GM12878 (cell line): ENCODE measurements around the gene FBXL22. TPM values are rescaled to one million over a fixed set of nuclear protein-coding genes. Genes with fewer than 3 reads are reported as not detected.

Source experiments
- ATAC-seq: fragments of 200-7000 bp; cut with Tn5 transposase; 3 replicates; pipeline ENCODE4 v1.9.1; 2020; ENCODE audit warnings: mild to moderate bottlenecking, moderate library complexity
- BruUV-seq: library from RNA; stranded (reverse); fragments of 400-500 nt; replicated peaks from 2 replicates; lab custom pipeline; 2021; lab: Mats Ljungman, UMichigan
- CTCF ChIA-PET: fragments of 300-600 bp; sonication (Branson Sonifier 250); formaldehyde crosslinking; extraction: SDS; loops from one replicate; lab custom pipeline; 2021; ENCODE audit warnings: inconsistent platforms; lab: Yijun Ruan, JAX
- POLR2A ChIA-PET: fragments of 350-600 bp; formaldehyde crosslinking; extraction: SDS; loops from one replicate; lab custom pipeline; 2021; ENCODE audit warnings: inconsistent platforms; lab: Charles Lee
- RAD21 ChIA-PET: fragments of 300-600 bp; sonication (Branson Sonifier 250); formaldehyde crosslinking; loops from one replicate; lab custom pipeline; 2023; ENCODE audit warnings: antibody characterized with exemption; ENCODE audit not compliant: unreplicated experiment; lab: Charles Lee
- SMC1A ChIA-PET: fragments of 300-600 bp; sonication (Branson Sonifier 250); formaldehyde crosslinking; loops from one replicate; lab custom pipeline; 2023; ENCODE audit not compliant: unreplicated experiment, uncharacterized antibody; lab: Charles Lee
- DNase-seq: peaks from one replicate; pipeline ENCODE4 v3.0.0-alpha.2; 2011; ENCODE audit warnings: low read depth, low spot score
- FAIRE-seq: peaks from 3 replicates; lab custom pipeline; 2011; peaks lifted over from hg19 to GRCh38; lab: Jason Lieb, UNC
- H2AFZ ChIP-seq: 2 replicates; pipeline ENCODE4 v1.6.0; 2011; ENCODE audit warnings: low read depth, low read length, control low read depth; ENCODE audit not compliant: control insufficient read depth
- H3K27ac ChIP-seq: 2 replicates; pipeline ENCODE4 v1.5.1; 2011; ENCODE audit warnings: control low read depth; ENCODE audit not compliant: control insufficient read depth, insufficient read depth
- H3K27me3 ChIP-seq, 2 experiments: replicated peaks in 1 of 2; 2 replicates each; pipeline versions ENCODE4 v1.6.0 to v1.6.1; 2011; ENCODE audit warnings: low read length in 1 of 2; ENCODE audit not compliant: control insufficient read depth in 2 of 2, insufficient read depth in 2 of 2
- H3K36me3 ChIP-seq, 2 experiments: 2 replicates each; pipeline ENCODE4 v1.5.1; 2011; ENCODE audit warnings: low read length in 1 of 2; ENCODE audit not compliant: control insufficient read depth in 2 of 2, insufficient read depth in 2 of 2
- H3K4me1 ChIP-seq: 2 replicates; pipeline ENCODE4 v1.6.1; 2011; ENCODE audit warnings: mild to moderate bottlenecking, low read length, moderate library complexity, mixed read lengths; ENCODE audit not compliant: control insufficient read depth, insufficient read depth
- H3K4me2 ChIP-seq: 2 replicates; pipeline ENCODE4 v1.6.0; 2011; ENCODE audit warnings: control low read depth; ENCODE audit not compliant: control insufficient read depth, insufficient read depth
- H3K4me3 ChIP-seq: fragments of 200-600 bp; sonication (generic); 2 replicates; pipeline ENCODE4 v1.5.1; 2016
- H3K79me2 ChIP-seq: 2 replicates; pipeline ENCODE4 v1.6.0; 2011; ENCODE audit warnings: low read length; ENCODE audit not compliant: control insufficient read depth, insufficient read depth
- H3K9ac ChIP-seq: 2 replicates; pipeline ENCODE4 v1.8.0; 2011; ENCODE audit warnings: low read length, control low read depth, mixed read lengths; ENCODE audit not compliant: control insufficient read depth, insufficient read depth
- H3K9me3 ChIP-seq: replicated peaks from 3 replicates; pipeline ENCODE4 v1.5.1; 2011; ENCODE audit warnings: mild to moderate bottlenecking, low read length; ENCODE audit not compliant: control insufficient read depth, insufficient read depth
- H4K20me1 ChIP-seq: 2 replicates; pipeline ENCODE4 v1.6.0; 2011; ENCODE audit not compliant: control insufficient read depth, insufficient read depth
- BACH1 ChIP-seq: fragments of 450-650 bp; IDR thresholded peaks from 2 replicates; pipeline ENCODE4 v1.6.1; 2017; ENCODE audit warnings: mild to moderate bottlenecking, borderline replicate concordance
- BHLHE40 ChIP-seq, 2 experiments: fragments of 450-650 bp in 1 of 2; IDR thresholded peaks; 2 replicates each; pipeline ENCODE4 v1.6.1; 2011 to 2017; ENCODE audit warnings: low read depth in 2 of 2, borderline replicate concordance in 1 of 2, improper control_type of control experiment in 1 of 2, low read length in 1 of 2, mild to moderate bottlenecking in 1 of 2
- CBX3 ChIP-seq: fragments of 200-600 bp; sonication (generic); IDR thresholded peaks from 2 replicates; pipeline ENCODE4 v1.6.1; 2016; ENCODE audit warnings: low read depth, borderline replicate concordance
- E2F4 ChIP-seq: IDR thresholded peaks from 2 replicates; pipeline ENCODE4 v1.6.1; 2012; ENCODE audit warnings: low read depth, low read length, improper control_type of control experiment
- KAT2A ChIP-seq: conservative IDR thresholded peaks from 2 replicates; pipeline ENCODE4 v1.6.1; 2011; ENCODE audit warnings: low read depth, low read length; ENCODE audit not compliant: control insufficient read depth
- MAX ChIP-seq: IDR thresholded peaks from 2 replicates; pipeline ENCODE4 v1.6.1; 2012; ENCODE audit warnings: low read depth, low read length, improper control_type of control experiment
- MYC ChIP-seq: IDR thresholded peaks from 2 replicates; pipeline ENCODE4 v1.6.1; 2011; ENCODE audit warnings: mild to moderate bottlenecking, low read length, moderate library complexity, inconsistent platforms; ENCODE audit not compliant: insufficient read depth, insufficient replicate concordance, insufficient read length, severe bottlenecking
- NFYA ChIP-seq: IDR thresholded peaks from 2 replicates; pipeline ENCODE4 v1.6.1; 2011; ENCODE audit warnings: low read depth, mild to moderate bottlenecking, low read length, improper control_type of control experiment, borderline replicate concordance
- RBBP5 ChIP-seq: fragments of 200-600 bp; sonication (generic); conservative IDR thresholded peaks from 2 replicates; pipeline ENCODE4 v1.6.1; 2016
- STAT1 ChIP-seq: fragments of 450-650 bp; conservative IDR thresholded peaks from 2 replicates; pipeline ENCODE4 v1.6.1; 2014; ENCODE audit warnings: antibody characterized with exemption, mild to moderate bottlenecking
- WGBS: methylation state at CpG from one replicate; pipeline ENCODE4 v1.1.6; 2016; ENCODE audit warnings: low lambda C conversion rate; ENCODE audit not compliant: insufficient replicate concordance, insufficient coverage; ENCODE audit errors: missing lambda C conversion rate; 5-methylcytosine and 5-hydroxymethylcytosine counted together
- in situ Hi-C: fragments of 300-500 bp; cut with MboI; formaldehyde crosslinking; loops from 9 replicates; pipeline ENCODE4 v1.14.3; 2018; ENCODE audit warnings: mixed read lengths
- intact Hi-C: fragments of 100-400 bp; cut with micrococcal nuclease; formaldehyde crosslinking; loops from one replicate; pipeline ENCODE4 v1.14.2; 2022; ENCODE audit not compliant: unreplicated experiment
- polyA plus RNA-seq, 11 experiments: library from polyadenylated mRNA; depleted of rRNA in 4 of 11; unstranded in 6 of 11; stranded (reverse) in 5 of 11; fragments of >200 nt; fragmentation: Nextera tagmentation in 4 of 11; fragmentation: Illumina TruSeq in 1 of 11; extraction: Ambion mirVana in 4 of 11; extraction: Trizol in 1 of 11; gene quantifications; 1 replicate in 1 of 11; 2 replicates in 10 of 11; pipeline versions ENCODE4 v1.2.1 to v1.2.3, GENCODE V29; 2011 to 2016; ENCODE audit warnings: inconsistent platforms in 2 of 11, missing spikeins in 2 of 11, low read depth in 1 of 11
- total RNA-seq, 4 experiments: library from RNA; depleted of rRNA in 3 of 4; stranded (reverse); fragments of >200 nt in 3 of 4; fragmentation: Illumina TruSeq in 1 of 4; extraction: Trizol in 1 of 4; gene quantifications; 2 replicates each; pipeline versions ENCODE4 v1.2.1 to v1.2.3, GENCODE V29; 2013 to 2021
- TF ChIP-seq, protein P1 (sequence below): fragments of 450-650 bp; IDR thresholded peaks from 2 replicates; pipeline ENCODE4 v1.6.1; 2017; ENCODE audit warnings: mild to moderate bottlenecking, low read depth, inconsistent platforms; ENCODE audit not compliant: poor library complexity, severe bottlenecking
- TF ChIP-seq, protein P2 (sequence below): fragments of 450-650 bp; IDR thresholded peaks from 2 replicates; pipeline ENCODE4 v1.6.1; 2018; ENCODE audit warnings: borderline replicate concordance, mild to moderate bottlenecking; ENCODE audit not compliant: partially characterized antibody

The FBXL22 gene
- total and polyA plus RNA-seq, 10 of the 15 experiments (the other 5 are each of a cell fraction or from before 2014, with no cell fraction given): 0.05 to 2.6 (median 0.52) TPM

GRCh38 chr15:63602595-63602994, 5.4 kb downstream of the FBXL22 start (continued):
- TF ChIP-seq, protein P1, sequence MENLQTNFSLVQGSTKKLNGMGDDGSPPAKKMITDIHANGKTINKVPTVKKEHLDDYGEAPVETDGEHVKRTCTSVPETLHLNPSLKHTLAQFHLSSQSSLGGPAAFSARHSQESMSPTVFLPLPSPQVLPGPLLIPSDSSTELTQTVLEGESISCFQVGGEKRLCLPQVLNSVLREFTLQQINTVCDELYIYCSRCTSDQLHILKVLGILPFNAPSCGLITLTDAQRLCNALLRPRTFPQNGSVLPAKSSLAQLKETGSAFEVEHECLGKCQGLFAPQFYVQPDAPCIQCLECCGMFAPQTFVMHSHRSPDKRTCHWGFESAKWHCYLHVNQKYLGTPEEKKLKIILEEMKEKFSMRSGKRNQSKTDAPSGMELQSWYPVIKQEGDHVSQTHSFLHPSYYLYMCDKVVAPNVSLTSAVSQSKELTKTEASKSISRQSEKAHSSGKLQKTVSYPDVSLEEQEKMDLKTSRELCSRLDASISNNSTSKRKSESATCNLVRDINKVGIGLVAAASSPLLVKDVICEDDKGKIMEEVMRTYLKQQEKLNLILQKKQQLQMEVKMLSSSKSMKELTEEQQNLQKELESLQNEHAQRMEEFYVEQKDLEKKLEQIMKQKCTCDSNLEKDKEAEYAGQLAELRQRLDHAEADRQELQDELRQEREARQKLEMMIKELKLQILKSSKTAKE: no peak

- ChIA-PET RAD21 (interaction anchor here (1.1 to 7.3 kb wide), 2 partner anchors 136 to 464 kb away, joined by 3 to 106 read pairs; no protein-coding TSS in a partner anchor), POLR2A (no interaction called here), CTCF (interaction anchor here (0.9 to 11.3 kb wide), 5 partner anchors 132 to 464 kb away, joined by 3 to 272 read pairs (median 5); no protein-coding TSS in a partner anchor), SMC1A (interaction anchor here (0.6 to 1.3 kb wide), 5 partner anchors 13 to 961 kb away, joined by 3 to 5 read pairs (median 3); no protein-coding TSS in a partner anchor)
- no peaks in the 10 kb centered on the region for H3K9me3 ChIP-seq
- FAIRE-seq (no peak), DNase-seq (no peak), ATAC-seq (no peak)
- in situ Hi-C loops (no loop called here), intact Hi-C loops (no loop called here)
- no peak overlapping the region for H3K4me2 ChIP-seq
- no peaks in the 10 kb centered on the region for H3K27me3 ChIP-seq
- no peaks in the 10 kb centered on the region for H4K20me1 ChIP-seq
- 86% methylated on average over 4 of the region's 4 CpGs for WGBS
- H3K36me3 ChIP-seq: peaks cover 8 to 10% of the 10 kb centered on the region in 2 experiments
- BruUV-seq: no TSS peak
- H3K4me3 ChIP-seq: no peak overlapping the region
- peaks cover 20% of the 10 kb centered on the region for H3K4me1 ChIP-seq
- H3K9ac ChIP-seq: no peak overlapping the region
- no peak overlapping the region for H3K27ac ChIP-seq
- H3K79me2 ChIP-seq: peaks cover 17% of the 10 kb centered on the region
- no peak overlapping the region for H2AFZ ChIP-seq
- TF ChIP-seq BACH1 (no peak), BHLHE40 (IDR thresholded peaks at IDR 0.05; ENCODE audit: borderline replicate concordance in 1 of 2, low read depth in 2 of 2, low read length in 1 of 2) (no peak), STAT1 (no peak), CBX3 (no peak), RBBP5 (no peak), MAX (no peak), NFYA (no peak), KAT2A (no peak), E2F4 (no peak), MYC (no peak)
- TF ChIP-seq, protein P2, sequence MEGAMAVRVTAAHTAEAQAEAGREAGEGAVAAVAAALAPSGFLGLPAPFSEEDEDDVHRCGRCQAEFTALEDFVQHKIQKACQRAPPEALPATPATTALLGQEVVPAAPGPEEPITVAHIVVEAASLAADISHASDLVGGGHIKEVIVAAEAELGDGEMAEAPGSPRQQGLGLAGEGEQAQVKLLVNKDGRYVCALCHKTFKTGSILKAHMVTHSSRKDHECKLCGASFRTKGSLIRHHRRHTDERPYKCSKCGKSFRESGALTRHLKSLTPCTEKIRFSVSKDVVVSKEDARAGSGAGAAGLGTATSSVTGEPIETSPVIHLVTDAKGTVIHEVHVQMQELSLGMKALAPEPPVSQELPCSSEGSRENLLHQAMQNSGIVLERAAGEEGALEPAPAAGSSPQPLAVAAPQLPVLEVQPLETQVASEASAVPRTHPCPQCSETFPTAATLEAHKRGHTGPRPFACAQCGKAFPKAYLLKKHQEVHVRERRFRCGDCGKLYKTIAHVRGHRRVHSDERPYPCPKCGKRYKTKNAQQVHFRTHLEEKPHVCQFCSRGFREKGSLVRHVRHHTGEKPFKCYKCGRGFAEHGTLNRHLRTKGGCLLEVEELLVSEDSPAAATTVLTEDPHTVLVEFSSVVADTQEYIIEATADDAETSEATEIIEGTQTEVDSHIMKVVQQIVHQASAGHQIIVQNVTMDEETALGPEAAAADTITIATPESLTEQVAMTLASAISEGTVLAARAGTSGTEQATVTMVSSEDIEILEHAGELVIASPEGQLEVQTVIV: no peak
Observed at GRCh38 chr15:63603516-63603915, 6.3 kb downstream of the FBXL22 start.
